DND-41 (cell line): ENCODE results near the gene GNG10.
A peak's percentile ranks its signal among the peaks of the same experiment; 100 is the strongest.

Source experiments
- ATAC-seq: fragments of 200-7000 bp; cut with Tn5 transposase; 3 replicates; pipeline ENCODE4 v1.9.1; 2021; ENCODE audit warnings: low read depth; ENCODE audit not compliant: insufficient read depth
- DNase-seq: peaks from one replicate; pipeline ENCODE4 v3.0.0-alpha.2; 2020
- H2AFZ ChIP-seq: 2 replicates; pipeline ENCODE4 v1.6.0; 2012; ENCODE audit warnings: low read depth, low read length
- H3K27ac ChIP-seq: 2 replicates; pipeline ENCODE4 v1.5.1; 2012; ENCODE audit warnings: low read length, inconsistent platforms
- H3K27me3 ChIP-seq: fragments of 200-600 bp; sonication (generic); 2 replicates; pipeline ENCODE4 v1.6.0; 2012; ENCODE audit warnings: low read length, mild to moderate bottlenecking, inconsistent platforms; ENCODE audit not compliant: insufficient read depth, poor library complexity
- H3K36me3 ChIP-seq: 2 replicates; pipeline ENCODE4 v1.5.1; 2012; ENCODE audit warnings: low read length, inconsistent platforms; ENCODE audit not compliant: insufficient read depth
- H3K4me1 ChIP-seq: 2 replicates; pipeline ENCODE4 v1.5.1; 2012; ENCODE audit warnings: mild to moderate bottlenecking, low read length; ENCODE audit not compliant: insufficient read depth
- H3K4me2 ChIP-seq: 2 replicates; pipeline ENCODE4 v1.6.0; 2012; ENCODE audit warnings: mild to moderate bottlenecking, moderate library complexity, low read length, inconsistent platforms; ENCODE audit not compliant: insufficient read depth
- H3K4me3 ChIP-seq, 2 experiments: fragments of 200-600 bp in 1 of 2; shearing (Covaris generic) in 1 of 2; 2 replicates each; pipeline ENCODE4 v1.5.1; 2012 to 2016; ENCODE audit warnings: inconsistent platforms in 2 of 2, low read length in 2 of 2, mild to moderate bottlenecking in 2 of 2, low read depth in 1 of 2, moderate library complexity in 1 of 2
- H3K79me2 ChIP-seq: 2 replicates; pipeline ENCODE4 v1.6.0; 2012; ENCODE audit warnings: low read length, inconsistent platforms; ENCODE audit not compliant: insufficient read depth
- H3K9ac ChIP-seq: 2 replicates; pipeline ENCODE4 v1.6.0; 2012; ENCODE audit warnings: low read depth, mild to moderate bottlenecking, inconsistent platforms, low read length, moderate library complexity
- H3K9me3 ChIP-seq: 2 replicates; pipeline ENCODE4 v1.5.1; 2012; ENCODE audit warnings: low read length, moderate library complexity, mild to moderate bottlenecking, inconsistent platforms; ENCODE audit not compliant: insufficient read depth, severe bottlenecking
- H4K20me1 ChIP-seq: 2 replicates; pipeline ENCODE4 v1.6.0; 2012; ENCODE audit warnings: low read length; ENCODE audit not compliant: insufficient read depth
- EZH2 ChIP-seq: IDR thresholded peaks from 3 replicates; pipeline ENCODE4 v1.6.1; 2012; ENCODE audit warnings: borderline replicate concordance, low read depth, mild to moderate bottlenecking, moderate library complexity, low read length, inconsistent platforms; ENCODE audit not compliant: severe bottlenecking
- TF ChIP-seq, protein P1 (sequence below): IDR thresholded peaks from 2 replicates; pipeline ENCODE4 v1.5.1; 2012; ENCODE audit warnings: borderline replicate concordance, low read length, moderate library complexity, mild to moderate bottlenecking; ENCODE audit not compliant: poor library complexity, severe bottlenecking; ENCODE audit errors: extremely low read depth

Gene GNG10

DNA sequence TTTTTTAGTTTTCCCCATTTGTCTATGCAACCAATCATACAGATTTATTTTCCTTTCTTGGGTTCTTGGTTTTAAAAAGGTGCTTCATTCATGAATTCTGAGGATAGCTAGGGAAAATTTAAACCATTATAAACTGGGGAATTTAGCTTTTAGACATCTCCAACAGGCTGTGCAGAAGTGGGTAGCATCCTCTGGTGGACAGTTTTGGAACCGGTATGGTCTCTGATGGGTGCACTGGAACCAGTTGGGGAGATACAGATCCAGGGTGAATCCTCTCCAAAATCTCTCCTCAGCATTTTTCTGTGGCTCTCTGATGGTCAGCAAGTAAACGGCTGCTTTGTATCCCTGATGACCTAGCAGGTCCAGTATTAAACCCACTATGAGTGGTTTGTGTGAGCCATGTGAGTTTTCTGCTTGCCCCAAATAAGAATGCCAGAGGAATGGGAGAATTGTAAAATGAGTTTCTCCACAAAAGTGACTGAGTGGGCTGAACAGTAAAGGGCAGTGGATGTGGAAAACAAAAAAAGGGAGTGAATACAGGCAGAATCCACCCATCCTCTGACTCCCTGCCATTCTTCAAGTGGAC, 39.4 kb upstream of the GNG10 start:
- Histone ChIP-seq H4K20me1 (no peaks in the 10 kb centered on the region), H3K9me3 (no peaks in the 10 kb centered on the region), H3K27me3 (no peaks in the 10 kb centered on the region), H3K4me1 (no peaks in the 10 kb centered on the region), H3K36me3 (no peaks in the 10 kb centered on the region), H3K79me2 (no peaks in the 10 kb centered on the region), H2AFZ (no peak overlapping the region), H3K27ac (no peak overlapping the region), H3K4me3 (no peak overlapping the region), H3K9ac (no peak overlapping the region), H3K4me2 (no peak overlapping the region)
- TF ChIP-seq EZH2 = no peak
- TF ChIP-seq, protein P1, sequence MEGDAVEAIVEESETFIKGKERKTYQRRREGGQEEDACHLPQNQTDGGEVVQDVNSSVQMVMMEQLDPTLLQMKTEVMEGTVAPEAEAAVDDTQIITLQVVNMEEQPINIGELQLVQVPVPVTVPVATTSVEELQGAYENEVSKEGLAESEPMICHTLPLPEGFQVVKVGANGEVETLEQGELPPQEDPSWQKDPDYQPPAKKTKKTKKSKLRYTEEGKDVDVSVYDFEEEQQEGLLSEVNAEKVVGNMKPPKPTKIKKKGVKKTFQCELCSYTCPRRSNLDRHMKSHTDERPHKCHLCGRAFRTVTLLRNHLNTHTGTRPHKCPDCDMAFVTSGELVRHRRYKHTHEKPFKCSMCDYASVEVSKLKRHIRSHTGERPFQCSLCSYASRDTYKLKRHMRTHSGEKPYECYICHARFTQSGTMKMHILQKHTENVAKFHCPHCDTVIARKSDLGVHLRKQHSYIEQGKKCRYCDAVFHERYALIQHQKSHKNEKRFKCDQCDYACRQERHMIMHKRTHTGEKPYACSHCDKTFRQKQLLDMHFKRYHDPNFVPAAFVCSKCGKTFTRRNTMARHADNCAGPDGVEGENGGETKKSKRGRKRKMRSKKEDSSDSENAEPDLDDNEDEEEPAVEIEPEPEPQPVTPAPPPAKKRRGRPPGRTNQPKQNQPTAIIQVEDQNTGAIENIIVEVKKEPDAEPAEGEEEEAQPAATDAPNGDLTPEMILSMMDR = peak; percentile 68
- peak; percentile 8 for DNase-seq
- ATAC-seq = peak; percentile 72; the same call in 2 of the 3 replicates

DNA sequence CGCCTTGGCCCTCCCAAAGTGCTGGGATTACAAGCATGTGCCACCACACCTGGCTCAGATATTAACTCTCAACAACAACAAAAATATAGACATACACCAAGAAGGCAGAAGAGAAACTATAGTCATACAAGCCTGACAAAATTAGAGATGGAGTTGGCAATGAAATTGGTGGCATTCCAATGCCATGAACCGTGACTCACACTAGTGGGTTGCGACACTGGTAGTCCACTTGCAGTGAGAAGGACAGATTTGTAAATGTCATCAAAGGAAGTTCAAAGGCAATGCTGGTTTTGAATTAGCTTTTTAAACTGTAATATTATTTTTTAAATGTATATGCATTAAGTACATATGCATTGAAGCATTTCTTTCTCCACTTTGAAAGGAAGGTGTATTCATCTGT, 38.8 kb upstream of the GNG10 start:
- no peaks in the 10 kb centered on the region for H4K20me1 ChIP-seq
- H3K27ac ChIP-seq = no peak overlapping the region
- H3K9ac ChIP-seq = no peak overlapping the region
- no peak for ATAC-seq
- H3K27me3 ChIP-seq = no peaks in the 10 kb centered on the region
- H3K79me2 ChIP-seq = no peaks in the 10 kb centered on the region
- no peaks in the 10 kb centered on the region for H3K9me3 ChIP-seq
- H3K4me1 ChIP-seq = no peaks in the 10 kb centered on the region
- no peaks in the 10 kb centered on the region for H3K36me3 ChIP-seq
- no peak for DNase-seq
- no peak overlapping the region for H2AFZ ChIP-seq
- no peak overlapping the region for H3K4me3 ChIP-seq
- H3K4me2 ChIP-seq = no peak overlapping the region
- TF ChIP-seq EZH2 = no peak
- TF ChIP-seq, protein P1 = no peak

DNA sequence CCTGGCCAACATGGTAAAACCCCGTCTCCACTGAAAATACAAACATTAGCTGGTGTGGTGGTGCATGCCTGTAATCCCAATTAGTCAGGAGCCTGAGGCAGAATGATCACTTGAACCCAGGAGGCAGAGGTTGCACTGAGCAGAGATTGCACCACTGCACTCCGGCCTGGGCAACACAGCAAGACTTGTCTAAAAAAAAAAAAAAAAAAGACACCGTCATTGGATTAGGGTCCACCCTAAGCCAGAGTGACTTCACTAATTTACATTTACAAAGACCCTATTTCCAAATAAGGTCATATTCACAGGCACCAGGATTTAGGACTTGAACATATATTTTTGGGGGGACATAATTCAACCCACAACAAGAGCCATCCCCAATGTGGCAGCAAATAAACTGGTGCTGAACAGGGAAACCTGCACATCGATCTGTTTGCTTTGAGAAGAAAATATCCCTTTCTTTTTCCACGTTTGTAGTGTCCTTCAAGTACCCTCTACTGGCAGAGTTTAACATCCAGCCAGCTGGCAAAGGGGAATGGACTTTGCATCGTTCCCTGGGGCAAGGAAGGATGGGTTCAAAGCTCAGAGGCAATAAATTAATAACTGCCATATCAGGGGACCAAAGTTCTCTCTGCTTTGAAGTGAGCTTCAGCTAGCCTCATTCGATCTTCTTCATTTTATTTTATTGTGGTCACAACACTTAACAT, 34.0 kb upstream of the GNG10 start:
- H2AFZ ChIP-seq = no peak overlapping the region
- no peak overlapping the region for H3K9ac ChIP-seq
- peaks cover 13% of the 10 kb centered on the region for H3K4me1 ChIP-seq
- no peaks in the 10 kb centered on the region for H4K20me1 ChIP-seq
- H3K36me3 ChIP-seq = no peaks in the 10 kb centered on the region; the same call in 1 of the 2 replicates
- ATAC-seq (no peak), DNase-seq (no peak)
- H3K4me2 ChIP-seq = no peak overlapping the region
- no peak overlapping the region for H3K4me3 ChIP-seq
- H3K27ac ChIP-seq = no peak overlapping the region
- H3K9me3 ChIP-seq = no peaks in the 10 kb centered on the region
- H3K79me2 ChIP-seq = peaks cover 11% of the 10 kb centered on the region
- TF ChIP-seq EZH2 = no peak
- TF ChIP-seq, protein P1 = no peak
- no peaks in the 10 kb centered on the region for H3K27me3 ChIP-seq

DNA sequence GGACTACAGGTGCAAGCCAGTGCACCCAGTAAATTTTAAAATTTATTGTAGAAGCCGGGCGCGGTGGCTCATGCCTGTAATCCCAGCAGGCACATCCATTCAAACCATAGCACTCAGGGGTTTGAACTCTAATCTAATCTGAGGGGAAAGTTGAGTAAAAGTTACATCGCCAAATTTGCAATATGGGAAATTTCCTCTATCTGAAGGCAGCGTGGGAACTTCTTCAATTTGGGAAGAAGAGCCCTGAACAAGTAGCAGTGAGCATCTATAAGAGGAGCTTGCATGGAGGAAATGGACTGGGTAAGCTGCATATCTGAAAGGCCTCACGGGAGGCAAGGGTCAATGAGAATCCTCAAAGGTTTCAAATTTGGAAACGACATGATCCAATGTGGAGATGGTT, 33.0 kb upstream of the GNG10 start:
- H3K27ac ChIP-seq = no peak overlapping the region
- no peak overlapping the region for H3K4me2 ChIP-seq
- DNase-seq (no peak), ATAC-seq (no peak)
- no peak overlapping the region for H3K4me3 ChIP-seq
- H2AFZ ChIP-seq = no peak overlapping the region
- H3K4me1 ChIP-seq = peaks cover 23% of the 10 kb centered on the region
- H3K36me3 ChIP-seq = no peaks in the 10 kb centered on the region; the same call in 1 of the 2 replicates
- peaks cover 21% of the 10 kb centered on the region for H3K79me2 ChIP-seq
- H3K9ac ChIP-seq = no peak overlapping the region
- no peaks in the 10 kb centered on the region for H3K9me3 ChIP-seq
- no peaks in the 10 kb centered on the region for H3K27me3 ChIP-seq
- TF ChIP-seq EZH2 = no peak
- TF ChIP-seq, protein P1 = no peak
- peaks cover 4% of the 10 kb centered on the region; the same call in 1 of the 2 replicates for H4K20me1 ChIP-seq
